Stimulated activated naive CD8-positive, alpha-beta T cell treated with anti-CD3 and anti-CD28 coated beads, Interleukin-15, Interleukin-2, amounts not matched to agents 100 U/mL and 50 U/mL, for 24 hours (primary cell): Measurements from ENCODE around the gene MDM2.

Experiments
- ATAC-seq: fragments of 150-1000 bp; cut with Tn5 transposase; one replicate; pipeline ENCODE4 v1.10.0; 2021
- DNase-seq: peaks from one replicate; pipeline ENCODE4 v3.0.0; 2021

The MDM2 gene

GRCh38 chr12:68807576-68808387 is at the start of gene MDM2:
TSS of gene MDM2 (plus strand) at chr12:68808177. CDS start at chr12:68808478, 301 bp downstream.
- ATAC-seq (peak; percentile 88), DNase-seq (peak; percentile 95)

- DNase-seq (no peak), ATAC-seq (no peak)
Observed at GRCh38 chr12:68759852-68760251, 48.1 kb upstream of the MDM2 start.

- ATAC-seq (no peak), DNase-seq (no peak)
Observed at GRCh38 chr12:68760806-68761441, 47.1 kb upstream of the MDM2 start.

- no peak for ATAC-seq
- DNase-seq: no peak
Observed at GRCh38 chr12:68761442-68761812, 46.5 kb upstream of the MDM2 start.

- no peak for ATAC-seq
- DNase-seq: no peak
Observed at GRCh38 chr12:68761901-68762630, 45.9 kb upstream of the MDM2 start.

GRCh38 chr12:68762691-68763090 is 45.3 kb upstream of the MDM2 start:
- ATAC-seq: no peak
- DNase-seq: no peak

- ATAC-seq (no peak), DNase-seq (no peak)
Observed at GRCh38 chr12:68765696-68766095, 42.3 kb upstream of the MDM2 start.

- ATAC-seq: no peak
- DNase-seq: no peak
Observed at GRCh38 chr12:68766646-68767045, 41.3 kb upstream of the MDM2 start.

- ATAC-seq: no peak
Observed at GRCh38 chr12:68767191-68767590, 40.8 kb upstream of the MDM2 start.

GRCh38 chr12:68768431-68768939 is 39.5 kb upstream of the MDM2 start:
- ATAC-seq (no peak), DNase-seq (no peak)

More at GRCh38 chr12:68767191-68767590, 40.8 kb upstream of the MDM2 start:
- no peak for DNase-seq

- no peak for ATAC-seq
- no peak for DNase-seq
Observed at GRCh38 chr12:68769941-68770340, 38.0 kb upstream of the MDM2 start.

GRCh38 chr12:68771223-68771925 is 36.6 kb upstream of the MDM2 start:
- DNase-seq: no peak
- ATAC-seq: no peak

GRCh38 chr12:68772714-68773113 is 35.3 kb upstream of the MDM2 start:
- ATAC-seq: no peak

GRCh38 chr12:68773582-68773981 is 34.4 kb upstream of the MDM2 start:
- DNase-seq: no peak
- no peak for ATAC-seq

More at GRCh38 chr12:68772714-68773113, 35.3 kb upstream of the MDM2 start:
- no peak for DNase-seq

- ATAC-seq (no peak), DNase-seq (no peak)
Observed at GRCh38 chr12:68775121-68775630, 32.8 kb upstream of the MDM2 start.

GRCh38 chr12:68776976-68777610 is 30.9 kb upstream of the MDM2 start:
- no peak for DNase-seq

GRCh38 chr12:68779280-68779679 is 28.7 kb upstream of the MDM2 start:
- no peak for ATAC-seq
- no peak for DNase-seq

More at GRCh38 chr12:68776976-68777610, 30.9 kb upstream of the MDM2 start:
- no peak for ATAC-seq

- no peak for ATAC-seq
- no peak for DNase-seq
Observed at GRCh38 chr12:68780731-68781130, 27.2 kb upstream of the MDM2 start.

- no peak for DNase-seq
- no peak for ATAC-seq
Observed at GRCh38 chr12:68781728-68782127, 26.2 kb upstream of the MDM2 start.

GRCh38 chr12:68784015-68784414 is 24.0 kb upstream of the MDM2 start:
- ATAC-seq: no peak

GRCh38 chr12:68785358-68785757 is 22.6 kb upstream of the MDM2 start:
- no peak for ATAC-seq
- DNase-seq: no peak

More at GRCh38 chr12:68784015-68784414, 24.0 kb upstream of the MDM2 start:
- DNase-seq: no peak
